Heart right ventricle (tissue), 16 donors: ENCODE data around the gene EFHD2. TPM values are rescaled to one million over a fixed set of nuclear protein-coding genes. Genes with fewer than 3 reads are reported as not detected.

Experiments
- ATAC-seq, 8 donors: fragments of 200-7000 bp; cut with Tn5 transposase; one replicate each; pipeline ENCODE4 v1.9.1; 2020; ENCODE audit warnings: mild to moderate bottlenecking in 8 of 8, moderate library complexity in 8 of 8, moderate number of reproducible peaks in 1 of 8
- DNase-seq, 2 donors: peaks; one replicate each; pipeline ENCODE4 v3.0.0-alpha.2; 2020
- H3K27ac ChIP-seq, 10 donors: fragments of 200-600 bp; sonication (generic) in 2 of 10; one replicate each; pipeline versions ENCODE4 v1.5.0 to v1.8.0; 2020 to 2022; ENCODE audit warnings: mild to moderate bottlenecking in 3 of 10
- H3K27me3 ChIP-seq, 7 donors: fragments of 200-600 bp; one replicate each; pipeline ENCODE4 v1.8.0; 2021 to 2022; ENCODE audit warnings: mild to moderate bottlenecking in 2 of 7
- H3K36me3 ChIP-seq, 9 donors: fragments of 200-600 bp; sonication (generic) in 1 of 9; one replicate each; pipeline versions ENCODE4 v1.5.0 to v1.8.0; 2020 to 2022; ENCODE audit warnings: mild to moderate bottlenecking in 2 of 9
- H3K4me1 ChIP-seq, 9 donors: fragments of 200-600 bp; sonication (generic) in 1 of 9; one replicate each; pipeline versions ENCODE4 v1.5.0 to v1.8.0; 2020 to 2022; ENCODE audit warnings: mild to moderate bottlenecking in 4 of 9
- H3K4me3 ChIP-seq, 10 donors: fragments of 200-600 bp; sonication (generic) in 2 of 10; one replicate each; pipeline versions ENCODE4 v1.5.0 to v1.8.0; 2020 to 2022; ENCODE audit warnings: mild to moderate bottlenecking in 7 of 10, moderate library complexity in 2 of 10
- H3K9me3 ChIP-seq, 11 donors: fragments of 200-600 bp in 10 of 11; sonication (generic) in 2 of 11; one replicate each; pipeline versions ENCODE4 v1.5.0 to v1.8.0; 2013 to 2022; ENCODE audit warnings: mild to moderate bottlenecking in 2 of 11, control low read depth in 1 of 11, moderate library complexity in 1 of 11
- CTCF ChIP-seq, 9 donors: fragments of 200-600 bp; sonication (generic) in 2 of 9; IDR thresholded peaks; one replicate each; pipeline versions ENCODE4 v1.5.0 to v1.8.0; 2021 to 2022; ENCODE audit warnings: antibody characterized with exemption in 9 of 9, mild to moderate bottlenecking in 5 of 9, moderate library complexity in 1 of 9
- WGBS, 2 donors: extraction: QIAGEN DNeasy Blood & Tissue Kit; methylation state at CpG; one replicate each; pipeline ENCODE4 v1.1.7; 2013; ENCODE audit warnings: inconsistent platforms in 1 of 2; 5-methylcytosine and 5-hydroxymethylcytosine counted together
- intact Hi-C, 10 donors: fragments of 100-400 bp; cut with DNase I; formaldehyde crosslinking; loops; one replicate each; pipeline versions ENCODE4 v1.11.1 to v1.14.2; 2022
- polyA plus RNA-seq, 2 donors: library from polyadenylated mRNA; stranded (reverse); fragments of 200-250 nt; gene quantifications; one replicate each; pipeline ENCODE4 v1.2.3, GENCODE V29; 2013
- total RNA-seq, 10 donors: library from RNA; stranded (reverse); fragmentation: NEBNext Ultra II Directional in 3 of 10; extraction: Animal tissue kit (Norgen Biotek cat#: 25700) in 3 of 10; gene quantifications; one replicate each; pipeline versions ENCODE4 v1.2.1 to v1.2.4, GENCODE V29; 2021 to 2023
- donor health status: Arrhythmogenic right ventricular cardiomyopathy.
- donor health status: ischemic (EF 13 %, LVEDD 7.1; RV severe dilation, severe dysfunction).
- donor health status: healthy with polysubstance abuse.
- donor health status: DM: no; HTN: yes; CAD: no.
- donor health status: DM: no; HTN: no; CAD: no.
- donor health status: ischemic (EF 25% LVEDD 6.9; RV normal size, moderate dysfunction).
- donor health status: ischemic (EF 25% LVEDD 5.7; RV mildly dilated, moderate dysfunction).
- donor health status: healthy.
- donor health status: DM: yes; HTN: yes; CAD: no.
- donor health status: Ischemic cardiomyopathy.
- donor health status: ischemic (EF 35%, LVEDD 5.7; RV mildly dilated, moderate dysfunction).
- donor health status: nonischemic (EF 11% LVEDD 7.7; RV severe dilation, severe dysfunction).
- donor health status: DM: yes; HTN: yes; CAD: no.
- donor health status: PGD.
- donor health status: ischemic (EF 29% LVEDD 5.4; RV normal size, mild dysfunction).
- donor health status: nonischemic (EF 23%, LVEDD 6.1; RV moderate dilation, normal function).

EFHD2 gene
- total and polyA plus RNA-seq, 12 donors: 9.4 to 32.1 (median 14.7) TPM

DNA sequence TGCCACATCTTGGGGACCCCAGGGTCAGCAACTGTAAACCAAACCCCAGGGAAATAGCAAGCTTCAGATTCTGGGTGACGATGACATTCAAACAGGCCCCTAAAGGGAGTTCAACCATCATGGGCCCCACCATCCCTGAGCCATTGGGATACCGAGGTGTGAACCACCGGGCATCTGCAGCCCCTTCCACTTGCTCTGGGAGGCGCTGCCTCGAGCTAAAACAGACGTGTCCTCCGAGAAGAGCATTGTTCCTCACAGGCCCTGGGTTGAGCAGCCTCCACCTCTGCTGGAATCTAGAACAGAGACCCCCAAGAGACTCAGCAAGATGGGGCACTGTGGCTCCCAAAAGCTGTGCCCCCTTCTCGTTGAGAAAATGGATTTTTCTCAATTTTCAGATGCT lies 19.0 kb upstream of the EFHD2 start:
- 90 to 94% methylated on average over 8 of the region's 8 CpGs for WGBS, 2 donors
- DNase-seq (no peak), ATAC-seq (no peak)
- peaks cover 0 to 14% (median 5%) of the 10 kb centered on the region in 9 donors for H3K4me1 ChIP-seq
- H3K36me3 ChIP-seq: no peaks in the 10 kb centered on the region
- H3K9me3 ChIP-seq: no peaks in the 10 kb centered on the region
- H3K27ac ChIP-seq: no peak overlapping the region
- H3K4me3 ChIP-seq: no peak overlapping the region
- intact Hi-C loops: no loop called here
- peaks cover 0 to 35% (median 19%) of the 10 kb centered on the region in 7 donors for H3K27me3 ChIP-seq
- TF ChIP-seq CTCF (IDR thresholded peaks at IDR 0.05): no peak

GRCh38 chr1:15391366-15391765 lies 18.3 kb upstream of the EFHD2 start:
- Histone ChIP-seq H3K9me3 (no peaks in the 10 kb centered on the region), H3K36me3 (no peaks in the 10 kb centered on the region), H3K4me3 (no peak overlapping the region), H3K4me1 (peaks cover 0 to 7% (median 2%) of the 10 kb centered on the region in 9 donors), H3K27ac (no peak overlapping the region), H3K27me3 (peaks cover 0 to 28% (median 18%) of the 10 kb centered on the region in 7 donors)
- WGBS, 2 donors: 87 to 89% methylated on average over 4 of the region's 4 CpGs
- ATAC-seq (no peak), DNase-seq (no peak)
- intact Hi-C loops: no loop called here
- TF ChIP-seq CTCF (IDR thresholded peaks at IDR 0.05): no peak

DNA sequence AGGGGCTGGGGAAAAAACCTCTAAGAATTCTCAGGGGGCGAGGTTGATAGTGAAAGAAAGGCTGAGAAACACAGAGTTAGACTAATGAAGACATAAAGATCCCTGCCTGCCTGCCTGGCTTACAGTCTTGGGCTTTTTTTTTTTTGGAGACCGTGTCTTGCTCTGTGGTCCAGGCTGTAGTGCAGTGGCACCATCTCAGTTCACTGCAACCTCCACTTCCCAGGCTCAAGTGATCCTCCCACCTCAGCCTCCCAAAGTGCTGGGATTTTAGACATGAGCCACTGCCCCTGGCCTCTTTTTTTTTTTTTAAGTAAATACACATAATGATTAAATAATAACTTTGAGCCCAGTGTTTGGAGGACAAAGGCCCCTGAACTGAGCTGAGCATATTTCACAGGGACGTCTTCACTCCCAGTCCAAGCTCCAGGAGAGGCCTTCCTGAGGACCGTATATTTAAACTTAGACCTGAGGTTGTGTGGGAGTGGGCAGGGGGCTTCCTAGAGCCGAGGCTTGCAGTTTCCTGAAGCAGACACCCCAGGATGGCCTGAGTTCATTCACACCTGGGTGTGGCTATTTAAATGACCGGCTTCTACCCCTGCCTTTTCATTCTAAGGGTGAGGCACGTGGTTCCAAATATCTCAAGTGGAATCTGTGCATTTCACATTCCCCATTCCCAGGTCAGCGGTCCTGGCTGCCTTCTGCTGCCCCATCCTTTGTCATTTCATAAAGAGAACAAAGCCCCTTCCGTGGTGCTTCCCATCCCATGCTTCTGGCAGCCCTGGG lies 16.0 kb upstream of the EFHD2 start:
- TF ChIP-seq CTCF (IDR thresholded peaks at IDR 0.05): no peak
- Histone ChIP-seq H3K4me1 (no peaks in the 10 kb centered on the region), H3K4me3 (no peak overlapping the region), H3K27me3 (peaks cover 0 to 12% (median 3%) of the 10 kb centered on the region in 7 donors), H3K9me3 (no peaks in the 10 kb centered on the region), H3K27ac (no peak overlapping the region), H3K36me3 (no peaks in the 10 kb centered on the region)
- DNase-seq (no peak), ATAC-seq (no peak)
- intact Hi-C loops: no loop called here
- WGBS, 2 donors: 73 to 74% methylated on average over 9 of the region's 9 CpGs

DNA sequence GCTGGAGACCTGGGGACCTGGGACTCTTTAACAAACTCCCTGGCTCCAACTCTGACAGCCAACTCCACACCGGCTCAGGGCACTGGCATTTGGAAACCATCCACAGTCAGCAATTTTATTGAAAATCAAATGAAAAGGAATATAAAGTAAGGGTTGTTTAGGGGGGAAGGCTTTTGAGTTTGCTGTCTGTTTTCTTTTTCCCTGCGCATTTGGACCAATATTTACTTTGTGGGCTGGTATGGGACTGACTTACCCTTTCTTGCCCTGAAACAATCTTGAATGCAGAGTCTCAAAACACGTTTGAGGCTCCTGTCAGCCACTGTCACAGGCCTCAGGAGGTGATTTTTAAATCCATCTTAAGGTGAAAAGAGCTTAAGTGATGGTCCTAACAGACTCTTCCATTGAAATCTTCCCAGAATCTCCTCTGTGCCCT lies 15.4 kb upstream of the EFHD2 start:
- no peak for TF ChIP-seq CTCF (IDR thresholded peaks at IDR 0.05)
- intact Hi-C loops: no loop called here

More for the DNA sequence above, 15.4 kb upstream of the EFHD2 start:
- H3K27me3 ChIP-seq: peaks cover 0 to 9% (median 2%) of the 10 kb centered on the region in 7 donors
- ATAC-seq (no peak), DNase-seq (no peak)
- peaks cover 0 to 3% (median under 1%) of the 10 kb centered on the region in 11 donors for H3K9me3 ChIP-seq
- 55 to 62% methylated on average over 3 of the region's 3 CpGs for WGBS, 2 donors
- H3K4me3 ChIP-seq: no peak overlapping the region
- H3K27ac ChIP-seq: no peak overlapping the region
- H3K4me1 ChIP-seq: no peaks in the 10 kb centered on the region
- H3K36me3 ChIP-seq: no peaks in the 10 kb centered on the region
